Hepatocyte (in vitro differentiated cells): ENCODE results near the gene MYL4. TPM values are rescaled to one million over a fixed set of nuclear protein-coding genes. Genes with fewer than 3 reads are reported as not detected.

Experiments used
- DNase-seq: peaks from one replicate; pipeline ENCODE4 v3.0.0-alpha.2; 2016; ENCODE audit warnings: low spot score
- H2AFZ ChIP-seq: fragments of 200-600 bp; sonication (generic); 2 replicates; pipeline ENCODE4 v1.6.0; 2016; ENCODE audit warnings: antibody characterized with exemption, mild to moderate bottlenecking
- H3K27ac ChIP-seq: fragments of 200-600 bp; sonication (generic); 2 replicates; pipeline ENCODE4 v1.5.1; 2016; ENCODE audit warnings: mild to moderate bottlenecking
- H3K27me3 ChIP-seq: fragments of 200-600 bp; sonication (generic); 2 replicates; pipeline ENCODE4 v1.6.1; 2016
- H3K36me3 ChIP-seq: fragments of 200-600 bp; sonication (generic); replicated peaks from 2 replicates; pipeline ENCODE4 v1.5.1; 2016; ENCODE audit warnings: low read depth; ENCODE audit not compliant: insufficient read depth
- H3K4me1 ChIP-seq: fragments of 200-600 bp; sonication (generic); 2 replicates; pipeline ENCODE4 v1.5.1; 2016; ENCODE audit warnings: mild to moderate bottlenecking, moderate library complexity; ENCODE audit not compliant: insufficient read depth
- H3K4me2 ChIP-seq: fragments of 200-600 bp; sonication (generic); 2 replicates; pipeline ENCODE4 v1.6.0; 2016
- H3K4me3 ChIP-seq: fragments of 200-600 bp; sonication (generic); 2 replicates; pipeline ENCODE4 v1.5.1; 2016; ENCODE audit warnings: mild to moderate bottlenecking
- H3K79me2 ChIP-seq: fragments of 200-600 bp; sonication (generic); 2 replicates; pipeline ENCODE4 v1.6.0; 2017; ENCODE audit warnings: mild to moderate bottlenecking
- H3K9me2 ChIP-seq: fragments of 200-600 bp; sonication (generic); replicated peaks from 2 replicates; pipeline ENCODE4 v1.6.0; 2017; ENCODE audit warnings: mild to moderate bottlenecking; ENCODE audit not compliant: insufficient read depth
- H3K9me3 ChIP-seq: fragments of 200-600 bp; sonication (generic); 2 replicates; pipeline ENCODE4 v1.5.1; 2016; ENCODE audit warnings: low read depth, mild to moderate bottlenecking
- H4K20me1 ChIP-seq: fragments of 200-600 bp; sonication (generic); 2 replicates; pipeline ENCODE4 v1.6.0; 2016; ENCODE audit warnings: mild to moderate bottlenecking; ENCODE audit not compliant: insufficient read depth, poor library complexity, severe bottlenecking
- CTCF ChIP-seq: fragments of 200-600 bp; sonication (generic); IDR thresholded peaks from 2 replicates; pipeline ENCODE4 v1.5.1; 2016; ENCODE audit warnings: antibody characterized with exemption, mild to moderate bottlenecking; ENCODE audit not compliant: poor library complexity
- EZH2 ChIP-seq: fragments of 200-600 bp; sonication (generic); IDR thresholded peaks from 2 replicates; pipeline ENCODE4 v1.6.1; 2016; ENCODE audit warnings: antibody characterized with exemption, mild to moderate bottlenecking, borderline replicate concordance
- EZH2phosphoT487 ChIP-seq: fragments of 200-600 bp; sonication (generic); IDR thresholded peaks from one replicate; pipeline ENCODE4 v1.6.1; 2018; ENCODE audit warnings: antibody characterized with exemption, mild to moderate bottlenecking, low read depth, moderate library complexity; ENCODE audit not compliant: unreplicated experiment, severe bottlenecking
- WGBS: methylation state at CpG from one replicate; pipeline ENCODE4 v1.1.6; 2016; ENCODE audit warnings: low lambda C conversion rate; ENCODE audit errors: missing lambda C conversion rate; 5-methylcytosine and 5-hydroxymethylcytosine counted together
- polyA plus RNA-seq: library from polyadenylated mRNA; unstranded; fragments of >200 nt; fragmentation: Nextera tagmentation; extraction: Ambion mirVana; gene quantifications from 2 replicates; pipeline ENCODE4 v1.2.1, GENCODE V29; 2016
- total RNA-seq: library from RNA; depleted of rRNA; stranded (reverse); fragments of >200 nt; gene quantifications from 2 replicates; pipeline ENCODE4 v1.2.3, GENCODE V29; 2014

Gene MYL4
- total and polyA plus RNA-seq, 2 experiments from 2014 or later = 10.2 to 28.6 TPM

DNA sequence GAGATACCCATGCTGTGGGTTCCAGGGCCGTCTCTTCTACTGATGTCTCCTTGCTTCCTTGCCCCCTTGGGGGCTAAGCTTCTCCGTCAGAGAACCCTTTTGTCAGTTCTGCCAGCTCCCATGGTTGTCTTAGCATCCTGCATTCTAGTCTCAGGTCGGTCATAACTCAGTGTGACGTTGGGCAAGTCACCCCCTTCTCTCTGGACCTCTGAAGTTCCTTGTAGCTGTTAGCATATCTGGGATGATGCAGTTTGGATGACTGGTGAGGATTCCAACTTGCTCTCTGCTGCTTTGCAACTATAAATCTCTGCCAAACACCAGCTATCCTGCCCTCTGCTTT lies 8.9 kb upstream of the MYL4 start:
- TF ChIP-seq EZH2phosphoT487 (no peak), EZH2 (no peak), CTCF (no peak)

GRCh38 chr17:47201166-47201565 lies 8.0 kb upstream of the MYL4 start:
- Histone ChIP-seq H2AFZ (no peak overlapping the region), H3K9me3 (no peaks in the 10 kb centered on the region), H3K79me2 (no peaks in the 10 kb centered on the region), H3K9me2 (no peaks in the 10 kb centered on the region), H3K4me2 (peak overlapping the region; percentile 14), H3K36me3 (no peaks in the 10 kb centered on the region), H3K4me1 (peaks cover 21% of the 10 kb centered on the region), H3K27ac (peak overlapping the region; percentile 56), H4K20me1 (no peaks in the 10 kb centered on the region), H3K4me3 (no peak overlapping the region), H3K27me3 (no peaks in the 10 kb centered on the region)
- TF ChIP-seq CTCF (no peak), EZH2 (no peak), EZH2phosphoT487 (no peak)
- WGBS = 68% methylated on average over 4 of the region's 4 CpGs
- DNase-seq = peak; percentile 57

More for the DNA sequence above, 8.9 kb upstream of the MYL4 start:
- H3K27ac ChIP-seq = no peak overlapping the region
- no peak overlapping the region for H3K4me3 ChIP-seq
- no peaks in the 10 kb centered on the region for H3K27me3 ChIP-seq
- H3K79me2 ChIP-seq = no peaks in the 10 kb centered on the region
- no peaks in the 10 kb centered on the region for H3K9me3 ChIP-seq
- H3K9me2 ChIP-seq = no peaks in the 10 kb centered on the region
- H3K36me3 ChIP-seq = no peaks in the 10 kb centered on the region
- no peak overlapping the region for H3K4me2 ChIP-seq
- no peak for DNase-seq
- H3K4me1 ChIP-seq = peaks cover 19% of the 10 kb centered on the region
- WGBS = 88% methylated on average over 4 of the region's 4 CpGs
- no peaks in the 10 kb centered on the region for H4K20me1 ChIP-seq
- H2AFZ ChIP-seq = no peak overlapping the region

DNA sequence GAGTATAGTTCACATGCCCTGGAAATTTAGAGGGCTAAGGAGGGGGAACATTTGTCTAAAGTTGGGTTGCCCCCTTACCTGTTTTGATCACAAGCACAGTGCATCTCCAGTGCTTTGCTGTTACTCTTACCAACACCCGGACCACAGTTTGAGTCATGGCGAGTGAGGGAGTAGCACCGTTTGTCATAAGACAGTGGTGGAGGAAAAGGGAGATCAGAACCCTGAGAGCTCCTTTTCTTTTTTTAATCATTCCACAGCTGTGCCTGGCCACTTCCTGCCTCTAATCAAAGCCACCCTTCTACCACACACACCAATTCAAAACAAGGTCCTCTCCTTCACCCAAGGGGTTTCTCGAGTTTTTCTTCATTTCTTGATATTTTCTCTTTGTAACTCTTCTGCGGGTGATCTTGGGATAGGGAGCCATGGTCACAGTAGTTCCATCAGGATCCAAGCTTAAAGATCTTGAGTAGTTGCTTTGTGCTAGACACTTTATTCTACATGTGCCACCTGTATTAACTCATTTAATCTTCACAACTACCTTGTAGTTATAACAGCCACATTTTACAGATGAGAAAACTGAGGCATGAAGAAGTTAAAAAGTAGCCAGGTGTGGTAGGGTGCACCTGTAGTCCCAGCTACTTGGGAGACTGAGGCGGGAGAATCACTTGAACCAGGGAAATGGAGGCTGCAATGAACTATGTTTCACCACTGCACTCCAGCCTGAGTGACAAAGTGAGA lies 5.0 kb upstream of the MYL4 start:
- Histone ChIP-seq H3K4me3 (no peak overlapping the region), H3K27me3 (no peaks in the 10 kb centered on the region), H4K20me1 (no peaks in the 10 kb centered on the region), H3K27ac (no peak overlapping the region), H3K79me2 (no peaks in the 10 kb centered on the region), H3K4me1 (peaks cover 21% of the 10 kb centered on the region), H2AFZ (no peak overlapping the region), H3K4me2 (no peak overlapping the region), H3K9me2 (no peaks in the 10 kb centered on the region), H3K9me3 (no peaks in the 10 kb centered on the region), H3K36me3 (no peaks in the 10 kb centered on the region)
- TF ChIP-seq CTCF (no peak), EZH2phosphoT487 (no peak), EZH2 (no peak)
- DNase-seq = no peak
- WGBS = 81% methylated on average over 6 of the region's 6 CpGs
